Karpas-422 (cell line): ENCODE data around the gene PTCHD4. TPM values are rescaled to one million over a fixed set of nuclear protein-coding genes. Genes with fewer than 3 reads are reported as not detected.

Source experiments
- DNase-seq: peaks from one replicate; pipeline ENCODE4 v3.0.0-alpha.2; 2015
- H2AFZ ChIP-seq: fragments of 200-600 bp; sonication (generic); 2 replicates; pipeline ENCODE4 v1.6.1; 2014; ENCODE audit warnings: antibody characterized with exemption, low read length, mixed read lengths
- H3K27ac ChIP-seq: fragments of 200-600 bp; sonication (generic); 2 replicates; pipeline ENCODE4 v1.5.1; 2014; ENCODE audit warnings: mild to moderate bottlenecking, low read length, moderate library complexity
- H3K27me3 ChIP-seq: fragments of 200-600 bp; sonication (generic); 2 replicates; pipeline ENCODE4 v1.6.1; 2014; ENCODE audit warnings: low read length, mixed read lengths
- H3K36me3 ChIP-seq: fragments of 200-600 bp; sonication (generic); 2 replicates; pipeline ENCODE4 v1.6.1; 2014; ENCODE audit warnings: low read length, mixed read lengths; ENCODE audit not compliant: insufficient read depth
- H3K4me1 ChIP-seq: fragments of 200-600 bp; sonication (generic); 2 replicates; pipeline ENCODE4 v1.6.1; 2014; ENCODE audit warnings: mild to moderate bottlenecking, low read length, mixed read lengths
- H3K4me2 ChIP-seq: fragments of 200-600 bp; sonication (generic); 2 replicates; pipeline ENCODE4 v1.6.1; 2014; ENCODE audit warnings: low read length, low read depth, mild to moderate bottlenecking; ENCODE audit not compliant: poor library complexity, severe bottlenecking
- H3K4me3 ChIP-seq: fragments of 200-600 bp; sonication (generic); 2 replicates; pipeline ENCODE4 v1.5.1; 2014; ENCODE audit warnings: mild to moderate bottlenecking, antibody characterized with exemption, low read length, mixed read lengths
- H3K79me2 ChIP-seq: fragments of 200-600 bp; sonication (generic); 2 replicates; pipeline ENCODE4 v1.6.1; 2014; ENCODE audit warnings: mild to moderate bottlenecking, low read length, mixed read lengths
- H3K9ac ChIP-seq: fragments of 200-600 bp; sonication (generic); 2 replicates; pipeline ENCODE4 v1.6.0; 2014; ENCODE audit warnings: low read length
- H3K9me2 ChIP-seq: fragments of 200-600 bp; sonication (generic), shearing (Covaris generic); replicated peaks from 2 replicates; pipeline ENCODE4 v1.6.0; 2014; ENCODE audit warnings: mild to moderate bottlenecking, low read length, moderate library complexity; ENCODE audit not compliant: insufficient read depth
- H3K9me3 ChIP-seq: fragments of 300-700, 200-600 bp; sonication (generic); 2 replicates; pipeline ENCODE4 v1.6.1; 2014; ENCODE audit warnings: low read length, mixed read lengths
- H4K20me1 ChIP-seq: fragments of 200-600 bp; sonication (generic); 2 replicates; pipeline ENCODE4 v1.6.1; 2014; ENCODE audit warnings: mild to moderate bottlenecking, antibody characterized with exemption, low read length, low read depth; ENCODE audit not compliant: insufficient read depth
- total RNA-seq: library from RNA; depleted of rRNA; stranded (reverse); fragments of >200 nt; shearing (Covaris generic); gene quantifications from 2 replicates; pipeline ENCODE4 v1.2.3, GENCODE V29; 2014; ENCODE audit warnings: low replicate concordance

PTCHD4 gene
- total RNA-seq, 1 experiment from 2014 or later, result not detected

DNA sequence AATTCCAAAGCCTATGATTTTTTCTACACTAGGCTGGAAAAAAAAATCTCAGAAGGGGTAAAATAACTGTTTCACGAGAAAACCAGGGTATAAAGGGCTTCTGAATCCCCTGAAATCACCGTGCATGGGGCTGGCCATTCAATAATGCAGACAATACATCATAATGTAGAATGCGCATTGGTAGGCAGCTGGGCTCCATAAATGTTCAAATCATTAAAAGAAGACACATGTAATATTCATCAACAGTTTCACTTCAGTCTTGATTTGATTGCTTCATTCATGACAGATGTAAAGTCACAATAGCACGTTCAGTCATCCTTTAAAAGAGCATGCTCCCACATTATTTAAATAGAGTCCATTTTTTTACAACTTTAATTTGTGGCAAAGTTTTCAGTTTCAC, 20.5 kb downstream of the PTCHD4 start:
- Histone ChIP-seq H3K9ac (no peak overlapping the region), H3K9me3 (no peaks in the 10 kb centered on the region), H4K20me1 (no peaks in the 10 kb centered on the region), H3K36me3 (no peaks in the 10 kb centered on the region), H3K4me2 (no peak overlapping the region), H3K79me2 (no peaks in the 10 kb centered on the region), H2AFZ (no peak overlapping the region), H3K27me3 (no peaks in the 10 kb centered on the region), H3K9me2 (no peaks in the 10 kb centered on the region), H3K27ac (no peak overlapping the region), H3K4me3 (no peak overlapping the region), H3K4me1 (no peaks in the 10 kb centered on the region)
- no peak for DNase-seq

DNA sequence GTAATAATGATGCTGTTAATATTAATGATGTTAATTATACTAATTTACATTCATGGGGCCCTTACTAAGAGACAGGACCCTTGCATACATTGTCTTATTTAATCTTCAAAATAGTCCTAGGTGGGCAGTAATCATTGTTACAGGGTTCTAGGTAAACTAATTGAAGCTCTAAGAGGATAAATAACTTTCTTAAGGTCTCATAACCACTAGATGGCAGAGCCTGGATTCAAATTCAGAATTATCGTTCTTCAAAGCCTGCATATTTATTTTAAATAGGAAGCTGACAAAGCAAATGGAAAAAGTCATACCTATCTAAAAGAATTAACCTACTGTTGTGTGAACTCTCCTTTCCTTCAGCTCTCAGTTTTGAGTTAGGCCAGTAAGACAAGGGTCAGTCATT, 23.5 kb downstream of the PTCHD4 start:
- no peaks in the 10 kb centered on the region for H3K27me3 ChIP-seq
- H3K9ac ChIP-seq, result no peak overlapping the region
- H2AFZ ChIP-seq, result no peak overlapping the region
- H3K4me2 ChIP-seq, result no peak overlapping the region
- no peaks in the 10 kb centered on the region for H4K20me1 ChIP-seq
- no peaks in the 10 kb centered on the region for H3K36me3 ChIP-seq
- H3K9me2 ChIP-seq, result no peaks in the 10 kb centered on the region
- no peak overlapping the region for H3K27ac ChIP-seq
- no peak overlapping the region for H3K4me3 ChIP-seq
- no peaks in the 10 kb centered on the region for H3K9me3 ChIP-seq
- H3K4me1 ChIP-seq, result no peaks in the 10 kb centered on the region
- DNase-seq, result peak; percentile 59
- H3K79me2 ChIP-seq, result no peaks in the 10 kb centered on the region

DNA sequence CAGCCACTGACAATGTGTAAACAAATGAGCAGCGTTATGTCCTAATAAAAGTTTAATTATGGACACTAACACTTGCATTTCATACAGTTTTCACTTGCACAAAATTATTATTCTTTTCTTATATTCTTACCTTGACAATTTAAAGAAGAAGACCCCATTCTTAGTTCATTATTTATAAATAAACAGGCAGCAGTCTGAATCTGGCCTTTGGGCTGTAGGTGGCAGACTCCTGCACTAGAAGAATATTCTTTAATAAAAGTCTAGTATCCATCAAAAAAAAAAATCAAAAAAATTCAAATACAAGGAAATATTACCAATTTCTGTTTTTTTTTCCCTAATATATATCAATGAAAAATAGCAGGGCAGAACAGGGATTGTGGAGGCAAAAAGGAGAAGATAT, 24.8 kb downstream of the PTCHD4 start:
- H4K20me1 ChIP-seq, result no peaks in the 10 kb centered on the region
- no peak overlapping the region for H3K4me3 ChIP-seq
- H3K79me2 ChIP-seq, result no peaks in the 10 kb centered on the region
- no peak overlapping the region for H3K4me2 ChIP-seq
- H3K4me1 ChIP-seq, result no peaks in the 10 kb centered on the region
- no peak overlapping the region; the same call in 1 of the 2 replicates for H2AFZ ChIP-seq
- no peaks in the 10 kb centered on the region for H3K9me2 ChIP-seq
- H3K27me3 ChIP-seq, result no peaks in the 10 kb centered on the region
- no peaks in the 10 kb centered on the region for H3K36me3 ChIP-seq
- H3K9ac ChIP-seq, result no peak overlapping the region
- H3K9me3 ChIP-seq, result no peaks in the 10 kb centered on the region
- no peak overlapping the region for H3K27ac ChIP-seq
- DNase-seq, result no peak

DNA sequence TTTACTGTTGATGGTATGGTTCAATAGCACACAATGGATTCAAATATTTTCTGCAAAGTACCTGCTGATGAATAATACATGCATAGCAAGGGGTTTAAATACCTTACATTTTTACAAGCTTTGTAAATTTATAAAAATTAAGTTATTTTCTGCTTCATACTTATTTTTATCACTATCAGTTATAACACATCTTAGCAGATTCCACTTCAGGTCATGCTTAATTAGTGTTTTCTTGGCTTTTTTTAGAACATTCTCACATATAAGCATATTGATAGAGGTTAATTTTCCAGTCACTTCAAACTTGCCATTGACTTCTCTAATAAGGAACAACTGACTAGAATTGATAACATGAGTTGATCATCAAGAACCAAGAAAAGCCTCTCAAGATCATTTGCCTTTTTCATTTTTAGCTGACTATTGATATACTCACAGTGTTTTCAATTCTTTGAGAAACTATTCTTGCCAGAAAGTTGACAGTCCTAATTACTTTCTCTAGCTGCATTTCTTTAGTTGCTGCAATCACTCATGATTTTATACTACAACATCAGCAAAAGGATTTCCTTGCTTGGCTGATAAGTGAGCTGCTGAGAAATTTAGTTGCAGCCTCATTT, 25.8 kb downstream of the PTCHD4 start:
- H3K4me1 ChIP-seq, result no peaks in the 10 kb centered on the region
- no peaks in the 10 kb centered on the region for H3K36me3 ChIP-seq
- H3K27me3 ChIP-seq, result no peaks in the 10 kb centered on the region
- H3K4me3 ChIP-seq, result no peak overlapping the region
- no peak for DNase-seq
- no peak overlapping the region for H3K4me2 ChIP-seq
- no peaks in the 10 kb centered on the region for H3K9me2 ChIP-seq
- no peaks in the 10 kb centered on the region for H3K9me3 ChIP-seq
- no peak overlapping the region for H3K9ac ChIP-seq
- no peaks in the 10 kb centered on the region for H3K79me2 ChIP-seq
- no peak overlapping the region for H2AFZ ChIP-seq
- H3K27ac ChIP-seq, result no peak overlapping the region
- no peaks in the 10 kb centered on the region for H4K20me1 ChIP-seq

DNA sequence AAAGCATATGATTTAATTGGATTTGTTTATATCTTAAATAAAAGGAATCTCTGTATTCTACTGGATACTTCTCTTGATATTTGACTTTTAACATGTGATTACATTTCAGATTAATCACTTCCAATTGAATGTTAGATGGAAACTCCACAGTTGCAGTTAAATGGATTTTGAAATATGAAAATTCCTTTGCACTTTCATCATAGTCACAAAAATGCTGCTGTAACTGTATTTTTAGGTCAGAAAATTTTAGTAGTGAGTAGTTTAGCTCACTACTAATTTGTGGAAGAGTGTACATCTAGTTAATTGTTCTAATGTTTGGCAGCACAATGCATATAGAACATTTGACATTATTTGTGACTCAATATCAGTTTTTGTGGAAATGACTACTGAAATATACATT, 26.8 kb downstream of the PTCHD4 start:
- Histone ChIP-seq H3K9ac (no peak overlapping the region), H3K4me1 (no peaks in the 10 kb centered on the region), H3K36me3 (no peaks in the 10 kb centered on the region), H3K79me2 (no peaks in the 10 kb centered on the region), H3K4me2 (no peak overlapping the region), H3K9me2 (no peaks in the 10 kb centered on the region), H2AFZ (no peak overlapping the region), H3K4me3 (no peak overlapping the region), H4K20me1 (no peaks in the 10 kb centered on the region), H3K9me3 (no peaks in the 10 kb centered on the region), H3K27me3 (no peaks in the 10 kb centered on the region), H3K27ac (no peak overlapping the region)
- DNase-seq, result no peak

DNA sequence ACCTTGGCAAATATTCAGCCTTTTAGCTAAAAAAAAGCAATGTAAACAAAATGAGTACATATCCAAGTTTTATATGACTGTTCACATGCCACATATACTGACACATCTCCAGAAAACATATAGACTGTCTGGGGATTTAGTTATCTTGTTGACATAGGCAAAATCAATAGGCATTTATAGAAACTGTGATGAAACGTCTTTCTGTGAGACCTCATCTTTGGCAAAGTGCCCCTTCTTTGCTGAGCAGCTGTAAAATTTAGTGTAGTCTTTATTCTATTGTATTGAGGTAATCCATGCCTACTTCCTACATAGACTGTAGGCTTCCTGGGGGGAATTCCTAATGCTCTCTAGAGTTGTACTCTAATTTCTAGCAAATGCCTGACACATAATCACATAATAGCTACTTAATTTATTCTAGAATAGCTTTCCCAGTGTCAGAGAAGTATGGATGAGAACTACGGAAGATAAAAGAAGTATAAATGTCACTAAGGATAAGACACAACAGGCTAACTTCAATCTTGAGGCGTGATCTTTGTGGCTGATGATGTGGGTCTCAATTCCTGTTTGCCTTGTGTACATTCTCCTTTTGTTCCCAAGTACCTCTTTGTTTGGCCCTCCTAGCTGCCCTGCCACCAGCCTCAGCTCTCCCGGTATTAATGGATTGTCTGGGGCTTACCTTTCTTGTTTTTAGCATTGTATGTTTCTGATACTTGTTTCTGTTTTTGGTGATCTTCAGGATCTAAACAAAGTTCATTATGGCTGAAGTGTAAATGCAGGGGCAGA, 30.6 kb downstream of the PTCHD4 start:
- Histone ChIP-seq H3K4me3 (no peak overlapping the region), H3K9me2 (no peaks in the 10 kb centered on the region), H4K20me1 (no peaks in the 10 kb centered on the region), H3K79me2 (no peaks in the 10 kb centered on the region), H3K36me3 (no peaks in the 10 kb centered on the region), H3K9me3 (no peaks in the 10 kb centered on the region), H3K27ac (no peak overlapping the region), H3K9ac (no peak overlapping the region), H3K4me2 (no peak overlapping the region), H3K27me3 (no peaks in the 10 kb centered on the region), H3K4me1 (no peaks in the 10 kb centered on the region), H2AFZ (no peak overlapping the region)
- peak; percentile 32 for DNase-seq

DNA sequence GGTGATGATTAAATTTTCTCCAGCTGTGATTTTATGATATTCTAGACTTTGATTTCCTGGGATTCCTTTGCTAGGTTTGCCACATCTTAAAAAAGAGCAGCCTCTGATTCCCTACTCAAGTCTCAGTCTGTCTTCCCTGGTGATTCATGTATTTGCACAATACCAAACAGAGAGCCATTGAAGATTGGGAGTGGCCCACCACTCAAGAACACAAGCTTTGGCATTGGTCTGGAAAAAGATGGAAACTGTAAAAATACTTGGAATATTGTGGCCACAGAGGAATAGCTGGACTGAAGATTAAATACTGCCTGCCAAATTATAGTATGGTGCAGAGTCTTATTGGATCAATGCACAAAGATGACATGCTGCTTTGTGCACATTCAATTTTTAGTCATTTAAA, 32.9 kb downstream of the PTCHD4 start:
- Histone ChIP-seq H3K79me2 (no peaks in the 10 kb centered on the region), H3K4me3 (no peak overlapping the region), H3K4me1 (no peaks in the 10 kb centered on the region), H3K4me2 (no peak overlapping the region), H3K27me3 (no peaks in the 10 kb centered on the region), H3K27ac (no peak overlapping the region), H3K9me2 (no peaks in the 10 kb centered on the region), H2AFZ (no peak overlapping the region), H3K9ac (no peak overlapping the region), H4K20me1 (no peaks in the 10 kb centered on the region), H3K36me3 (no peaks in the 10 kb centered on the region), H3K9me3 (no peaks in the 10 kb centered on the region)
- no peak for DNase-seq

DNA sequence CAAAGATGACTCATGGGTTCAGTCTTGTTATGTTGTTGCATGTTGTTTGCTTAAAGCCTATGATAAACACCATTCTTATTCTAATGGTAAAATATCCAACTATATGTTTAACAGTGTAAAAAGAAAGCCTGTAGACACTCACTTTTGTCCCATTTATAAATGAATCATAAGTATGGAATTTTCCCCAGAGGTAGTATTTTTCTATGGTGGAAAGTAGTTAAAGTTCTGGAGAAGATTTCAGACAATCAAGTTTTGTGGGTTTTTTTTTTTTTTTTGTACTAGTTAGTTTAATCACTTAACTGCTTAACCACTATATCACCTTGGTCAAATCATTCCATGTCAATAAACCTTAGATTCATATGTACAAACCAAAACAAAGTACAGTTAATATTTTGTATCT, 35.8 kb downstream of the PTCHD4 start:
- Histone ChIP-seq H3K9me2 (no peaks in the 10 kb centered on the region), H2AFZ (no peak overlapping the region), H3K27ac (no peak overlapping the region), H3K27me3 (no peaks in the 10 kb centered on the region), H4K20me1 (no peaks in the 10 kb centered on the region), H3K9me3 (no peaks in the 10 kb centered on the region), H3K4me1 (no peaks in the 10 kb centered on the region), H3K9ac (no peak overlapping the region), H3K79me2 (no peaks in the 10 kb centered on the region), H3K4me3 (no peak overlapping the region), H3K36me3 (no peaks in the 10 kb centered on the region), H3K4me2 (no peak overlapping the region)
- no peak for DNase-seq
